Skin epidermis (tissue), 12 donors: Measurements from ENCODE around the gene CARD10.
"Not testable (repeated sequence)": the region's sequence is repeated elsewhere in the genome, so short reads cannot be mapped to it uniquely, and the experiment has no call there.

Experiments
- H3K27ac ChIP-seq, 21 experiments: fragments of 200-600 bp; sonication (generic) in 11 of 21; one replicate each; pipeline ENCODE4 v1.5.0; 2020; ENCODE audit warnings: mild to moderate bottlenecking in 3 of 21, inconsistent platforms in 2 of 21, moderate library complexity in 2 of 21
- H3K4me3 ChIP-seq, 7 experiments: fragments of 200-600 bp; sonication (generic) in 2 of 7; one replicate each; pipeline ENCODE4 v1.5.0; 2020; ENCODE audit warnings: inconsistent platforms in 2 of 7, mild to moderate bottlenecking in 2 of 7, moderate library complexity in 1 of 7

CARD10 gene

GRCh38 chr22:37534445-37534844 is 15.2 kb upstream of the CARD10 start:
- no peak overlapping the region for H3K27ac ChIP-seq
- no peak overlapping the region for H3K4me3 ChIP-seq

- Histone ChIP-seq H3K27ac (no peak overlapping the region), H3K4me3 (no peak overlapping the region)
These were observed 14.8 kb upstream of the CARD10 start for GRCh38 chr22:37533995-37534394.

- Histone ChIP-seq H3K4me3 (no peak overlapping the region), H3K27ac (no peak overlapping the region)
These were observed 10.6 kb upstream of the CARD10 start for GRCh38 chr22:37529652-37530345.

- not testable (repeated sequence) for H3K27ac ChIP-seq, H3K4me3 ChIP-seq
These were observed 8.7 kb upstream of the CARD10 start for GRCh38 chr22:37527952-37528351.

- H3K27ac ChIP-seq: peak overlapping the region in 5 of 21 experiments; percentile 3 to 64 (median 23)
- not testable (repeated sequence) for H3K4me3 ChIP-seq
These were observed 8.0 kb upstream of the CARD10 start for GRCh38 chr22:37527081-37527752.

GRCh38 chr22:37526376-37526775 is 7.2 kb upstream of the CARD10 start:
- H3K27ac ChIP-seq: peak overlapping the region in 12 of 21 experiments; percentile 3 to 69 (median 34)
- no peak overlapping the region for H3K4me3 ChIP-seq

- Histone ChIP-seq H3K4me3 (no peak overlapping the region), H3K27ac (peak overlapping the region in 14 of 21 experiments; percentile 5 to 69 (median 47))
These were observed 6.6 kb upstream of the CARD10 start for GRCh38 chr22:37525746-37526350.

GRCh38 chr22:37525073-37525745 is 6.0 kb upstream of the CARD10 start:
- H3K27ac ChIP-seq: peak overlapping the region in 15 of 21 experiments; percentile 5 to 69 (median 45)

GRCh38 chr22:37522482-37522881 is 3.3 kb upstream of the CARD10 start:
- Histone ChIP-seq H3K27ac (no peak overlapping the region), H3K4me3 (no peak overlapping the region)

More at GRCh38 chr22:37525073-37525745, 6.0 kb upstream of the CARD10 start:
- H3K4me3 ChIP-seq: no peak overlapping the region

GRCh38 chr22:37521236-37521739 is 2.1 kb upstream of the CARD10 start:
- no peak overlapping the region for H3K27ac ChIP-seq
- no peak overlapping the region for H3K4me3 ChIP-seq

GRCh38 chr22:37520776-37521191 is 1.6 kb upstream of the CARD10 start:
- H3K4me3 ChIP-seq: no peak overlapping the region
- H3K27ac ChIP-seq: no peak overlapping the region

- Histone ChIP-seq H3K27ac (peak overlapping the region in 20 of 21 experiments; percentile 11 to 80 (median 62)), H3K4me3 (peak overlapping the region; percentile 45 to 59 (median 47))
These were observed 527 bp downstream of the CARD10 start for GRCh38 chr22:37518509-37519267.

- peak overlapping the region in 10 of 21 experiments; percentile 18 to 80 (median 73) for H3K27ac ChIP-seq
- H3K4me3 ChIP-seq: peak overlapping the region; percentile 45 to 59 (median 47)
These were observed 1.3 kb downstream of the CARD10 start for GRCh38 chr22:37517826-37518450.

GRCh38 chr22:37516456-37516855 is 2.8 kb downstream of the CARD10 start:
- Histone ChIP-seq H3K4me3 (no peak overlapping the region), H3K27ac (no peak overlapping the region)

- no peak overlapping the region for H3K27ac ChIP-seq
These were observed 3.3 kb downstream of the CARD10 start for GRCh38 chr22:37515901-37516300.

GRCh38 chr22:37514526-37515051 is 4.6 kb downstream of the CARD10 start:
- Histone ChIP-seq H3K4me3 (no peak overlapping the region), H3K27ac (no peak overlapping the region)

More at GRCh38 chr22:37515901-37516300, 3.3 kb downstream of the CARD10 start:
- H3K4me3 ChIP-seq: no peak overlapping the region

GRCh38 chr22:37511395-37512104 is 7.7 kb downstream of the CARD10 start:
- H3K27ac ChIP-seq: peak overlapping the region in 1 of 21 experiments; percentile 26
- no peak overlapping the region for H3K4me3 ChIP-seq

- Histone ChIP-seq H3K4me3 (no peak overlapping the region), H3K27ac (peak overlapping the region in 2 of 21 experiments; percentile 11 to 49)
These were observed 9.1 kb downstream of the CARD10 start for GRCh38 chr22:37510091-37510490.
